Neural cell (in vitro differentiated cells): ENCODE results near the gene UBE2N.

Experiments used
- CTCF ChIP-seq: fragments of 450-650 bp; IDR thresholded peaks from 2 replicates; pipeline ENCODE4 v1.5.1; 2014; ENCODE audit warnings: antibody characterized with exemption, mild to moderate bottlenecking, moderate library complexity; ENCODE audit not compliant: poor library complexity, severe bottlenecking
- EP300 ChIP-seq: fragments of 450-650 bp; conservative IDR thresholded peaks from 2 replicates; pipeline ENCODE4 v1.6.1; 2014; ENCODE audit warnings: antibody characterized with exemption, mild to moderate bottlenecking, moderate library complexity; ENCODE audit not compliant: poor library complexity, severe bottlenecking
- EZH2 ChIP-seq: fragments of 200-600, 300-800 bp; shearing (Covaris generic), sonication (generic); IDR thresholded peaks from 2 replicates; pipeline ENCODE4 v1.6.1; 2014; ENCODE audit warnings: antibody characterized with exemption, low read length, borderline replicate concordance, mild to moderate bottlenecking; ENCODE audit not compliant: insufficient read depth, poor library complexity, severe bottlenecking
- MXI1 ChIP-seq: fragments of 450-650 bp; conservative IDR thresholded peaks from 2 replicates; pipeline ENCODE4 v1.6.1; 2014; ENCODE audit warnings: antibody characterized with exemption, mild to moderate bottlenecking; ENCODE audit not compliant: poor library complexity, severe bottlenecking
- POLR2AphosphoS5 ChIP-seq: IDR thresholded peaks from 2 replicates; pipeline ENCODE4 v1.6.1; 2012
- REST ChIP-seq: IDR thresholded peaks from 2 replicates; pipeline ENCODE4 v1.6.1; 2012; ENCODE audit warnings: borderline replicate concordance
- SMC3 ChIP-seq: fragments of 450-650 bp; conservative IDR thresholded peaks from 2 replicates; pipeline ENCODE4 v1.6.1; 2014; ENCODE audit warnings: antibody characterized with exemption, mild to moderate bottlenecking, moderate library complexity; ENCODE audit not compliant: poor library complexity

GRCh38 chr12:93453633-93454032 is 11.9 kb upstream of the UBE2N start:
- no peak for TF ChIP-seq CTCF
- TF ChIP-seq POLR2AphosphoS5: no peak
- no peak for TF ChIP-seq EZH2
- TF ChIP-seq EP300: no peak
- no peak for TF ChIP-seq SMC3
- TF ChIP-seq REST: no peak
- no peak for TF ChIP-seq MXI1
